Measurements from ENCODE around the gene ARHGEF7. TPM values are rescaled to one million over a fixed set of nuclear protein-coding genes. Genes with fewer than 3 reads are reported as not detected.

Gene ARHGEF7
- total and polyA plus RNA-seq, 2 experiments from 2014 or later: 23.6 to 58.9 TPM

GRCh38 chr13:111253365-111253872, 138.3 kb downstream of the ARHGEF7 start:
- H3K9me2 ChIP-seq (ENCODE audit: insufficient read depth): no peaks in the 10 kb centered on the region
- H3K79me2 ChIP-seq (replicated peaks; ENCODE audit: insufficient read depth): peaks cover 38% of the 10 kb centered on the region
- H3K4me3 Mint-ChIP-seq: no peak overlapping the region
- H3K4me1 ChIP-seq (ENCODE audit: insufficient read depth): no peaks in the 10 kb centered on the region
- H3K4me2 ChIP-seq: no peak overlapping the region
- no peaks in the 10 kb centered on the region for H3K27me3 ChIP-seq (ENCODE audit: insufficient read depth)
- no peak overlapping the region for H2AFZ ChIP-seq
- no peak for DNase-seq (ENCODE audit: low spot score)
- peaks cover 35% of the 10 kb centered on the region for H3K36me3 Mint-ChIP-seq (ENCODE audit: low read depth)
- no peaks in the 10 kb centered on the region for H3K36me3 ChIP-seq (ENCODE audit: insufficient read depth)
- H3K4me3 ChIP-seq: no peak overlapping the region
- peak overlapping the region; percentile 91 for H3K27ac Mint-ChIP-seq
- H3K4me1 Mint-ChIP-seq: no peaks in the 10 kb centered on the region; the same call in 2 of the 3 replicates
- no peaks in the 10 kb centered on the region for H3F3A ChIP-seq (replicated peaks; ENCODE audit: low read depth)
- H3K27ac ChIP-seq (ENCODE audit: low read depth): no peak overlapping the region
- no peaks in the 10 kb centered on the region; the same call in 2 of the 3 replicates for H3K9me3 Mint-ChIP-seq
- ATAC-seq: no peak
- peaks cover 2% of the 10 kb centered on the region for H3K27me3 Mint-ChIP-seq (ENCODE audit: insufficient read depth, low read depth, poor library complexity)
- peaks cover 3% of the 10 kb centered on the region for H4K20me1 ChIP-seq (replicated peaks; ENCODE audit: insufficient read depth)
- TF ChIP-seq CTCF (conservative IDR thresholded peaks at IDR 0.05; ENCODE audit: low read depth in 2 of 2) (no peak), ZNF114 (CRISPR knock-in tag; IDR thresholded peaks at IDR 0.05) (no peak), CREB1 (CRISPR knock-in tag; IDR thresholded peaks at IDR 0.05; ENCODE audit: low read depth) (no peak), STAT1 (IDR thresholded peaks at IDR 0.05; ENCODE audit: unreplicated experiment) (no peak), POLR2AphosphoS5 (IDR thresholded peaks at IDR 0.05; ENCODE audit: low read depth) (no peak), REST (IDR thresholded peaks at IDR 0.05; ENCODE audit: unreplicated experiment) (no peak), JUNB (IDR thresholded peaks at IDR 0.05; ENCODE audit: unreplicated experiment) (no peak), EZH2phosphoT487 (IDR thresholded peaks at IDR 0.05; ENCODE audit: unreplicated experiment) (no peak), NANOG (IDR thresholded peaks at IDR 0.05; ENCODE audit: borderline replicate concordance) (no peak), EZH2 (IDR thresholded peaks at IDR 0.05; ENCODE audit: low read depth, unreplicated experiment) (no peak), ZNF462 (CRISPR knock-in tag; IDR thresholded peaks at IDR 0.05) (no peak), ETS1 (IDR thresholded peaks at IDR 0.05) (no peak), ZNF331 (CRISPR knock-in tag; IDR thresholded peaks at IDR 0.05; ENCODE audit: low read depth) (no peak)

Measured in GM23338 (cell line).